Activated T-helper 9 cell treated with anti-CD3 and anti-CD28 coated beads, Interleukin-2, amount 50 U/mL, for 16 hours (primary cell): ENCODE results near the gene STEAP1B.
"Not testable (repeated sequence)": the region's sequence is repeated elsewhere in the genome, so short reads cannot be mapped to it uniquely, and the experiment has no call there.

Experiments
- DNase-seq: peaks from one replicate; pipeline ENCODE4 v3.0.0-alpha.2; 2020; ENCODE audit warnings: low read depth

STEAP1B gene

DNA sequence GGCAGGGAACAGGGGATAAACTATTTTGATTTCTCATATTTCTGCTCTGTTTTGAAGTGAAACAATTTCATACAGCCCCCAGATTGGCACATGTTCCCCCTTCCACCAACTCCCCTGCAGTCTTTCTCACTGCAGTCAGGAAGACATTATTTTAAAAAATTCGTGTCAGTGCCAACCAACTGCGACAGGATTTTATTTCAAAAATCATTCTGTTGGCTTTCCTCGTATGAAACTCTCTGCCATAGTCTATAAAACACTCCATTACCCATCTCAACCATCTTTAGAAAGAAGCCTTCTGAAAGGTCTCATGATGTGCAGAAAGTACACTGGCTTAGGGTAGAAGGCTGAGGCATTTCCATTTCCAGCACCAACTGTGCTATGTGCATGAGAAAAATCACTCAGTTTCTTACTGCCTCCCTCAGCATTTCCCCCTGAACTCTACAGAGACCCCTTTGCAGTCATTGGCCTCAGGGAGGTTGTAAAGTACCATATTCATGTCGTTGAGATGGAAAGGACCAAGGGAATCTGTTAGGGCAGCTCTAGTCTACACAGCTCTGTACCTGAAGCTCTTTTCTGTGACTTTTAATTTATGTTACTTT lies 46.9 kb downstream of the STEAP1B start:
- no peak for DNase-seq

DNA sequence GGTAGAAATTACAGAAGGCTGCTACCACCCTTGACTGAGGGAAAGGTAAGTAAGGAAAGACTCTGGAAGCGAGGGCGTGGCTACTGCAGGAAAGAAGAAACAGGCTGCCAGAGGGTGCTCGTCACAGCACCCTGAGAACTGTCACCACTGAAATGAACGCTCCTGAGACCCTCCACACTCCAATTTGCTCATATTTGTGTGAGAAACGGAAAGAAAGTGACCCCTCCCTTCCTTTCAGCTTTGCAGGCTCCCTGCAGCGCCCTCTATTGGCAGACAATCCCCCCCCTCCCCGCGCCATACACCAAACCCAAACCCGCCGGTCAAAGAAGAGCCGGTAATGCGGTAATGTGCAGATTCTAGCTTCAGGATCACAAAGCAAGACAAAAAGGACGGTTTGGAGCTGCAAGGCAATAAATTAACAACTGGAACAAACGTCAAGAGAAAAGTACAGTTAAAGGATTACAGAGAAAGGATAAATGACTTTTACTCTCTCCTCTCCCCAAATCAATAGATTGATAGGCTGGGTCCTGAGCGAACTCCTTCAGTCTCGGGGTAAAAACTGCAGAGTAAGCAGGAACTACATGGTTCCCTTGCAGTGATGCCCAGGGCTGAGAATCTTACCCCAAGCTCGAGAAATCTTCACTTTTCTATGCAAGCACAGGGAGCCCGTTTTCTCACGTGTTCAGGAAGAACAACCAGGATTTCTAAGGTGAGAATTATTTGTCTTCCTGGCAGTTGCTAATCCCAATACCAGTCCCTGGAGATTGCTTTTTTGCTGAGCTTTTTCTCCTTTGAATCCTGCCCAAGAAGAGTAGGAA lies 47.6 kb downstream of the STEAP1B start:
- DNase-seq = no peak

DNA sequence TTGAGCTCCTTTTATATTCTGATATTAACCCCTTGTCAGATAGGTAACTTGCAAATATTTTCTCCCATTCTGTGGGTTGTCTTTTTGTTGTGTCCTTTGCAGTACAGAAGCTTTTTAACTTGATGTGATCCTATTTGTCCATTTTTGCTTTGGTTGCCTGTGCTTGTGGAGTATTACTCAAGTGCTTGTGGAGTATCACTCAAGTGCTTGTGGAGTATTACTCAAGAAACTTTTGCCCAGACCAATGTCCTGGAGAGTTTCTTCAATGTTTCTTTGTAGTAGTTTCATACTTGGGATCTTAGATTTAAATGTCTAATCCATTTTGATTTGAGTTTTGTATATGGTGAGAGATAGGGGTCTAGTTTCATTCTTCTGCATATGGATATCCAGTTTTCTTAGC lies 50.0 kb downstream of the STEAP1B start:
- not testable (repeated sequence) for DNase-seq

DNA sequence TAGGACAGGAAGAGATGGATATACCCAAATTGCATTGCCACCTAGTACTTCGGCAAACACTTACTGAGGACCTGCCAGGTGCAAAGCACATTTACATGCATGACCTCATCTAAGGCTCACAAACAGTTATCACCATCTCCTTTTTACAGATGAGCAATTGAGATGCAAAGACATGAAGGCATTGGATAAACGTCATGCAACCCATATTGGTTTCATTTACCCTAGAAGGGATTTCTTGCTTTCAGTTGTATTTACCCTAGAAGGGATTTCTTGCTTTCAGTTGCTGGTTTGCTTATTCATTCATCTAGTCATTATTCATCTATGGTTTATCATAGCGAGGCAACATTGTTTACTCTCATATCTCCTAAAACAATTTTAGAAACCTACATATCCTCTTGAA lies 52.2 kb downstream of the STEAP1B start:
- DNase-seq = no peak

DNA sequence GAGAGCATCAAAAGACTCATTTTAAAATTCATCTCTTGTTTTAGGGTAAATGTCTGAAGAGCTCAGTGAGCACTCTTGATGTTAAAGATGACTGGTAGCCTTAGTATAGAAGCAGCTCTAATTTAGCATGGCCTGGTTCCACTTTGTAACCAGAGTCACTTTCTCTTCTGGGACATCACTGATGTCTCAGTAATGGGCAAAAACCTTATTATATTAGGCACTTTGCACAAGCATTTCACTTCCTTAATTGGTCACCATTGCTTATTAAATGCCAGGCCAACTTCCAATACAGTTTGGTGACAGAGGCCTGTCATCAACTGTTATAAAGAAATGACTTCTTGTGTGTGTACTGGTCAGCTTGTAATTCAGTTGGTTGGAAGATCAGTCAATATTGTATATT lies 53.0 kb downstream of the STEAP1B start:
- no peak for DNase-seq

DNA sequence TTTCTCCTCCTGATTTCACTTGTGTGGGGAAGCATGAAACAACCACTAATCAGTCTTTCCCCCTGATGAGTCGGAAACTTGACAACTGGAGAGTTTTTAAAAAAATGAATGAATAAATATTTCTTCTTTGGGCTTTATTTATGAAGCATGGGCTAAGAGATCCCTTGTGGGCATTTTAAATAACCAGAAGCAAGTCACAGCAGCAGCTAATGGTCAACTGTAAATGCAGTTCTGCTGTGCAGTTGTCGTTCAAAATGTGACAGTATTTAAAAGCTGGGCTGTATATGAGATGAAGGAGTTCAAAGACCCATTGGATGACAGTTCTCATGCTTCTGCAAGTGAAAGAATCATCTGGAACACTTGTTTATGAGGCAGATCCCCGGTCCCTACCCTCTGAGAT lies 54.1 kb downstream of the STEAP1B start:
- no peak for DNase-seq

DNA sequence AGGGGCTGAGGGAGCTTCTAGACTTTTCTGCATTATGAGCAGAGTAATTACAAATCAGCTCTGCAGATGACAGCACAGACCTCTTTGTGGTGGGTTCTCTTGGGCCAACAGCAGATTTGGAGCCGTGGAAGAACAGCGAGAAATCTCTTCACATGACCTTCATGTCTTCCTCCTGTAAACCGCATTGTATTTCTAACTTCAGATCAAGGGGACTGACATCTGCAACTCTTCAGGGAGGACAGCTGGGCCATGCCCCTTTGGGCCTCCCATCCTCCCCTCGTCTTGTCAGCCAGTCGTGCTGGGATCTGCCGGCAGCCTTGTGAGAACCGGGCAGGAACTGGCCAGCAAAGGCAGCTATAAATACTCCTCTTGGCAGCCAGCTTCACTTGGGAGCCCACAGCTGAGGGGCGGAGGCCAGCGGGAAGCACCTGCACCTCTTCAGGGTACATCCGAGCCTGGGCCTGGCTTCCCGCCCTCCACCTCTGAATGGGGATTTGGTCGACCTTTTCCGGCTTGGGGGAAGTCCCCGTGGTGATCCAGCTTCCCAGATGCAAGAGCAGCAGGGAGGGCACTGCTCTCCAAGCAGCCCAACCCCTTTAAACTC lies 54.7 kb downstream of the STEAP1B start:
- no peak for DNase-seq

DNA sequence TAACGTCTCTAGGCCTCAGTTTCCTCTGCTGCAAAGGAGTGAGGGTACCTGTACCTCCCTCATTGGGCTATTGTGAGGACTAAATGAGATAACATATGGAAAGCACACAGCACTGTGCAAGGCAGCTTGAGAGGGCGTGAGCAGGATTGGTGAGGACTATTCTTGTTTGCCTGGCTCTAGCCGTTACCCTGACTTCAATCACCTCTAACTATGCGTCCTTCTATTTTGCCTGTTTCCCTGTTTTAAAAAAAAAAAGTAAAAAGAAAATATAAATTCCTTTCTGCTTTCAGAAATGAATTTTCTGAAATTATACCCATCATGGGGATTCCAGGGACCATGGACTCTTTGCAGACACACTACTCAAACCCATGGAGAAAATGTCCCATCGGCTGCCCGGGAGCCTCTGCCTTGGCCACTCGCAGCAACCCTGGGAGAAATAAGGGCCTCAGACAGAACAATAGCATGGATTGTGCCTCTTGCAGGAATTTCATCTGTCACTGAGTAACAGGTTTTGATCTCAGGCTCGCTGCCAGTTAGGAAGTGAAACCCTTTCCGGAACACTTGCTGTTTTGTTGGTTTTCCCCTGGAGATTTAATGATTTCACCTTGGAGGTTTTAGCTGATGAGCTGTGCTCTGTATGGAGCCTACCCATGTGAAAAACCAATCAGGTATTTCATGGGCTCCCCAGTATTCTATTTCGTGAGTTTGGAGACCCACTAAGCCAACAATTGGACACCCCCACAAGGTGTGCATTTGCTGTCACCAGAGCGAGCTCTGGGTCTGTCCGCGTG lies 55.6 kb downstream of the STEAP1B start:
- DNase-seq = no peak

DNA sequence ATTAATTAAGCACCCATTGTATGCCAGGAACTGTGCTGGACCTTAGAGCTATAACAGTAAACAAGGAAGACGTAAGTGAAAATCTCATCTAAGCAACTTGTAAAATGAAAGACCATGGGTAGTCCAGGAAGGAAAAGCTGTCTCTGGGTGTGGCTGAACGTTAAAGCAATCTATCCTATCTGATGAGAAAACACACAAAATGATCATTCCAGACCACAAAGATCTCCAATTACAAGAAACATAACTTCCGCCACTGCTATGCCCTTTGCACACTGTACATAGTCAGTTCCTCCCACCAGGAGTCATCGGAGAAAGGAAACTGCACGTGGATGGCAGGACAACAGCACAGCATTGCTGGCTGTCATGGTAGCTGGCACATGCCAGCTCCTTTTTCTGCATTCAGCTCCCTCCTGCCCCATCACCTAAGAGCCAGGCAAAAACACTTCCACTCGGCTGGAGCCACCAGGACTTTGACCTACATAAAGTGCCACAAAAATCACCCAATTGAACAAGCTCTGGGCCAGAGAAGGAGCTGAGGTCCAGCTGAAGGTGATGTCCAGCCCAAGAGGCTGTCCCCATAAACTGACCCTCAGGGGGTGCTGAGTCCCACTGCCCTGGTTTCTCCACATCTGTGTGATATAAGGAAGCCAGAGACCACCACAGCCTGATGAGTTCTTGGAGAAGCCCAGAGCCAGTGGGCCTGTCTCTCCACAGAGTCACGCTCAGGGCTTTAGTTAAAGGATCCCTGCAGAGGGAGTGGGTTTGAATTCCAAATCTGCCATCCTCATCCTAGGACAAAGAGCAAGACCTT lies 56.4 kb downstream of the STEAP1B start:
- DNase-seq = no peak

DNA sequence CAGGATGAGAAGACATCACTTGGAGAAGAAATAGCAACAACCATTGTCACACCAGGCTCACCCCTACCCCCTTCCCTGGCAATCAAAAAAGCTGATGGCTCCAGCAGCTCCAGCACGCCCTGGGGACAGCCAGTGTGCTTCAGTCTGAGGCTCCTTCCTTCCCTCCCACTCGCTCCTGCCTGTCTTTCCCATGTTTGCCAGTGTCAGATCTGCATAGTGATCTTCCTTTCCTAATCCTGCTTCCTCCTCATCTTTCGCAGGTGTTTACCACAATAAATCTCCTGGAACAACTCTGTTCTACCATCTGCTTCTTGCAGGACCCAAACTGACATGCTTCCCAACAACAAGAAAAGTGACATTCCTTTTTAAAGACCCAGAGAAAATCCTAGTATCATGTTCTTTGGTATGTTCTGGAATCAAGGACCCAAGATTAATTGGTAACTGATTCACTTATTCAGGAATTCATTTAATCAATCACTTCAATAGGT lies 57.1 kb downstream of the STEAP1B start:
- no peak for DNase-seq

DNA sequence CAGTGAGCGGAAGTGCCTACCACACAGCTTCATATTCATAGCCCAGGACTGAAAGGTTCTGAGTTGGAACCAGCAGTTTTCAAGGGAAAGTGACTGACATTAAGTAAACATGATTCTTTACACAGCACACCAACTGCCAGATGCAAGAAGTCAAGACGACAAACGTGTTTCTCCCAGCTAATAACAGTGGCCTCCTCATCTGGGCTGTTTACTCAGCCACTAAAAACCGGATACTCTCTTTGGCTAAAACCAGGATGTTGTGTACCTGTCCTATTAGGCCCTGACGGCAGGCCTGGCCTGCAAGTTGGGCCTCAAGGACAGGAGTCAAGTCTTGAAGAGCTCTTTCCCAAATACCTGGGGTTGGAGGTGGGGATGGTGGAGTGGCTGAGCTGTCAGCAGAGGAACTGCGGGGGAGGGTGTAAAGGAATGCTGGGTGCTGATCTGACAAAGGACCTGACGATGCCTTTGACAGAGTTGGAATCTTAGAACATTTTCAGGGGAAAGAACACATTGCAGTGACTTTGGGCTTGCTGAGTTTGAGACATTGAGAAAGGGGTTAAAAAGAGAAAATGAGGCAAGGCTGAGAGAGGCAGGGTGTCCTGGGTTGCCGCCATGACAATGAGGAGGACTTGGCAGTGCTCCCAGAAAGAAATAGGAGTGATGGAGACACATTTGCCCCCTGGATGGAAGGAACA lies 57.7 kb downstream of the STEAP1B start:
- no peak for DNase-seq

DNA sequence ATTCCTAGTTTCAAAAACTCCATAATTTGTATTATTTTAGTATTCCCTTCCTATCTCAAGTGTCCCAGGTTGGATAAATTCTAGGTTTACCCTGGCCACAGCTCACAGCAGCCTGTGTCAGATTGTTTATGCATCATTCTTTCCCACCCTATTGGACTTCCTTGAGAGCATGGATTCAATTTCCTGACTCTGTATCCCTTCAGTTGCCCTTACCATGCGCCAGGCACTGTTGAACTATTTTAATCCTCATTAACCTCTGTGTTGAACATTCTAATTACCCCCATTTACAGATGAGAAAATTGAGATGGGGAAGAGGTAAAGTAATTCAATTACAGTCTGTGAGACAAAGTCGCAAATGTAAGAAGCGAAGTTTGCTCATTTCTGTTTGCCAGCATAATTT lies 58.8 kb downstream of the STEAP1B start:
- DNase-seq = no peak

DNA sequence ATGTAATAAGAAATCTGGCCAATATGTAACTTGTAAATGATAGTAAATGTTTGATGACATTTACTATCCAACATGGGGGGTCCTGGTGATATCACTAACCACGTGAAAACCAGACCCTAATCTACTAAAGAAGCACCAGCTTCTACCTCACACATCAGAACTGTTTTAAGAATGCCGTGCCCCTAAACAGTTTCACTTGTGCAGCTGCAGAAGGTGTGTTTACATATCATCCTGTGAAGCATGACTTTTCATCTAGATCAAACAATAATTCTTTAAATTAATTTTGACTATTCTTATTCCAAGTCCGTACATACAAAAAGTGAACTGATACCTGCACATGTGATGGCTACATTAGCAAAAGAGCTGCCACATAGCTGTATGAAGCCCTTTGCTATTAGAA lies 61.0 kb downstream of the STEAP1B start:
- no peak for DNase-seq

DNA sequence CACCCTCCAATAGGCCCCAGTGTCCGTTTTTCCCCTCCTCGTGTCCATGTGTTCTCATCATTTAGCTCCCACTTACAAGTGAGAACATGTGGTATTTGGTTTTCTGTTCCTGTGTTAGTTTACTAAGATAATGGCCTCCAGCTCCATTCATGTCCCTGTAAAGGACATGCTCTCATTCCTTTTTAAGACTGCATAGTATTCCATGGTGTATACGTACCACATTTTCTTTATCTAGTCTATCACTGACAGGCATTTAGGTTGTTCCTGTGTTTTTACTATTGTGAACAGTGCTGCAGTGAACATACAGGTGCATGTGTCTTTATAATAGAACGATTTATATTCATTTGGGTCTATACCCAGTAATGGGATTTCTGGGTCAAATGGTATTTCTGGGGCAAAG lies 63.4 kb downstream of the STEAP1B start:
- DNase-seq = not testable (repeated sequence)

DNA sequence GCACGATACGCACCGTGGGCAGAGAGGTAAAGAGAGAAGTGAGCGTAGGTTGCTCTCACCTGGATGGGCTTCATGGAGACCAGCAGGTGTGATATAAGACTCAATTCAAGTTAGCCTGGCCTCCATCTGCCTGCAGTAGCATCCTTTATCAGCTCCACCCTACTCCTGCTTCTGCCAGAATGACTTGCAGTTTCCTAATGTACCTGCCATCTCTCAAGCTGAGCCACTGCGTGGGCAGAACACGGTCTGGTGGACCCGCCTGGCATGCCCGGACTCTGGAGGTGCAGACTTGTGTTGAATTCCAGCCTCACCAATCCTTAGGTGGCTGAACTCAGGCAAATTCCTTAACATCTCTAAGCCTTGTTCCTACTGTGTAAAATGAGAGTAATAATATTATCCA lies 64.3 kb downstream of the STEAP1B start:
- DNase-seq = no peak

DNA sequence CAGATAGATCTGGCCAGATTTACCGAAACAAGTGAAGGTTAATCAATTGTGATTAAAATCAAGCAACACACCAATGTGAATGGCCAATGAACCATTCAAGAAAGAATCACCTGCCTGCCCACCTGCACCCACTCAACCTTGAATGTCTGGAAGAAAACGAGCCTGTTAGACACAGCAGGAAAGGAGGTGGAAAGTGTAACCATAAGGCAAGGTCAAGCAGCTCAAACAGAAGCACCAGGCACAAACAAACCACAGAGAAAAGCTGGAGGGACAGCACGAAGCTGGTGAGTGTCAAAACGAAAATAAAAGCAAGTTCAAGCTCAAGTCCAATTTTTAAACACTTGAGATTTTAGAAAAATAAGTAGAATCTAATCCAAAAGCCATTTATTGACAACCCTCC lies 64.9 kb downstream of the STEAP1B start:
- no peak for DNase-seq

DNA sequence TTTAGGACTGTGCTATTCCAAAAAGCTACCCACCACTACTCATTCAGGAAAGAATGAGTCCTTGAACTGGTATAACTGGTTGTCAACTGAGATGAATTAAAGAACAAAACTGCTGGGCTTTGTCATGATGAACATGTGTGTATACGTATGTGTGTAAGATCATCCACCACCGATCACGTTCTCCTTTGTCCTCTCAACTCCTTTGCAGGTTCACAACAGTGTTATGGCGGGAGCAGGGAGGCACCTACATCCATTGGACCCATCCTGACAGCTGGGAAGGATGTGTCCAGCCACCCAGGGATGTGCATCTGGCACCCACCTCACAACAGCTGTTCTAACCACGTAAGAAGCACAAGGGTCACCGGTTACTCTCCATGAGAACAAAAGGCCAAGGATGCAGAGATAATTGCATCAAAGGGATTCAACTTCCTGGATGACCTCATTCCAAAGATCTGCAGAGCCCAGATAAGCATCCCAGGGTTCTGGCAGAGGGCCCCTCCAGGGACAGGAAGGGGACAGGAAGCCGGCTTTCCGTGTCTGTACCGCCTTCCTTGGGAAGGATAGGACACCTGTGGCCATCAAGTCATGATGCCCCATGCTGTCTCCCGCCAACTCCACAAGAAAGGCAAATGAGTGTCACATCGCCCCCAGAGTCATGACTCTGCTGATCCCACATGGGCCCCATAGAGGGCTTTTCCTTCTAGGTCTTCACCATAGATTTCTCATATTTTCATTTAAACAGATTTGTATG lies 66.1 kb downstream of the STEAP1B start:
- no peak for DNase-seq

DNA sequence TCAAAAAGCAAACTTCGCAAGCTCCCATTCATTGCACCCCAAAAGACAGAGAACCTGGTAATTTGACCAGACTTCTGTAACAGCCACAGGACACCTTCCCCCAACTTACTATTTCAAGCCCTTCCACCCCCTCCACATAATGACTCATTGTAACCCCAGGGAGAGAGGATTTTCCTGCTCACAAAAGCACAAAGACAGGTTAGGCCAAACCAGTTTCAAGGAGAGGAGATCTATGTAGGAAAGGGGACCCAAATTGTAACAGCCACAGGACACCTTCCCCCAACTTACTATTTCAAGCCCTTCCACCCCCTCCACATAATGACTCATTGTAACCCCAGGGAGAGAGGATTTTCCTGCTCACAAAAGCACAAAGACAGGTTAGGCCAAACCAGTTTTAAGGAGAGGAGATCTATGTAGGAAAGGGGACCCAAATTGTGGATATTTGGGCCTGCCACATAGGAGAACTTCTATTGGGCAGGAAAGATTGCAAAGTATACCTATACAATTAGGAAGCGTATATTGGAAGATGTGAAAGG lies 66.8 kb downstream of the STEAP1B start:
- DNase-seq = not testable (repeated sequence)

DNA sequence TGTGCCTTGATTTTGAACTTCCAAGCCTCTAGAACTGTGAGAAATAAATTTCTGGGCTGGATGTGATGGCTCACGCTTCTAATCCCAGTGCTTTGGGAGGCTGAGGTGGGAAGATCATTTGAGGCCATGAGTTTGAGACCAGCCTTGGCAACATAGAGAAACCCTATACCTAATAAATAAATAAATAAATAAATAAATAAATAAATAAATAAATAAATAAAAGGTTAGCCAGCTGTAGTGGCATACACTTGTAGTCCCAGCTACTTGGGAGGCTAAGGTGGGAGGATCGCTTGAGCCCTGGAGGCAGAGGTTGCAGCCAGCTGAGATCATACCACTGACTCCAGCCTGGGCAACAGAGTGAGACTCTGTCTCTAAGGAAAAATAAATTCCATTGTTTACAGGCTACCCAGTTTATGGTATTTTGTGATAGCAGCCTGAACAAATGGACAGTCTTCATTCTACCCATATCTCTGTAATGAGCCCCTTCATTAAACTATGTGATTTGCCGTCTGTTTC lies 67.7 kb downstream of the STEAP1B start:
- DNase-seq = no peak

DNA sequence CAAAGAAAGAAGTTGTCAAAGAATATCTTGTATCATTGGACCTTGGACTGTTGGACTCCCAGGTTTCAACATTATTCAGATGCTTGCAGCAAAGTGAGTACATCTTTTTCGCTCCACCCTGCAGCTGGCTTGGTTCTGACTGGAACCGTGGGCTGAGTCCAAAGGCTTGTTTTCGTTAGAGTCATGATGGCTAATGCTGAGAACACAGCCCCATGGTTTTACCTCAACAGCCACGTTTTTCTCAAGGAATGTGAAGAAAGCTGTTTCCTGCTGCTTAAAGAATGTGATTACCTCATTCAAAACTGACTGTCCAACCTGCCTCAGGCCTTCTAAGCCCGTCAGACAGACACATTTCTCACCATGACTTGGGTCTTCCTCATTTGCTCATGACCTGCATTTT lies 69.5 kb downstream of the STEAP1B start:
- DNase-seq = no peak
